Measurements from ENCODE around the gene ADORA1. TPM values are rescaled to one million over a fixed set of nuclear protein-coding genes. Genes with fewer than 3 reads are reported as not detected.

Gene ADORA1
- total and polyA plus RNA-seq, 2 of the 4 experiments (the other 2 are of a cell fraction), result 0.36 to 0.56 TPM

- Histone ChIP-seq H3K4ac (ENCODE audit: low read depth, low read length) (no peak overlapping the region), H2BK5ac (ENCODE audit: low read depth, low read length, poor library complexity, severe bottlenecking) (no peak overlapping the region), H3K9me1 (ENCODE audit: insufficient read depth, low read length) (no peaks in the 10 kb centered on the region), H4K8ac (ENCODE audit: low read depth in 2 of 2, low read length in 2 of 2) (no peak overlapping the region), H2AK5ac (ENCODE audit: low read depth, low read length) (no peak overlapping the region), H2AFZ (replicated peaks; ENCODE audit: low read length, poor library complexity) (no peak overlapping the region), H3K27ac (ENCODE audit: insufficient read depth, low read length) (no peak overlapping the region), H3K4me3 (ENCODE audit: insufficient read depth, low read depth, low read length) (no peak overlapping the region), H3K27me3 (ENCODE audit: control insufficient read depth, insufficient read depth, low read length) (peaks cover 56% of the 10 kb centered on the region), H2AK9ac (replicated peaks; ENCODE audit: low read depth, low read length, poor library complexity) (no peak overlapping the region), H3K36me3 (ENCODE audit: control insufficient read depth, insufficient read depth, low read length) (no peaks in the 10 kb centered on the region), H4K20me1 (ENCODE audit: insufficient read depth, low read length) (no peaks in the 10 kb centered on the region), H4K91ac (ENCODE audit: insufficient read depth, low read depth, low read length) (no peak overlapping the region), H2BK20ac (ENCODE audit: low read depth, low read length) (no peak overlapping the region), H4K5ac (ENCODE audit: low read depth, low read length) (no peak overlapping the region), H3K14ac (replicated peaks; ENCODE audit: low read depth, low read length) (no peak overlapping the region), H3K4me2 (ENCODE audit: low read depth, low read length) (no peak overlapping the region), H2BK120ac (ENCODE audit: low read depth, low read length) (no peak overlapping the region), H3K23ac (ENCODE audit: low read depth, low read length) (no peak overlapping the region), H3K79me1 (ENCODE audit: low read depth in 1 of 2, low read length in 2 of 2) (no peaks in the 10 kb centered on the region), H3K9ac (ENCODE audit: low read depth, low read length) (no peak overlapping the region), H3K4me1 (ENCODE audit: control insufficient read depth, insufficient read depth, low read length) (no peaks in the 10 kb centered on the region), H2BK15ac (ENCODE audit: low read depth, low read length) (no peak overlapping the region), H3K9me3 (ENCODE audit: control insufficient read depth, insufficient read depth, low read length) (peaks cover 9% of the 10 kb centered on the region), H3K18ac (ENCODE audit: low read depth, low read length) (no peak overlapping the region), H3K56ac (ENCODE audit: extremely low read depth, insufficient read depth, low read length) (no peak overlapping the region)
- WGBS, 2 experiments (ENCODE audit: extremely low coverage in 2 of 2, insufficient read length in 1 of 2), result 46% methylated on average over 3 of the region's 6 CpGs; no CpG with 5 or more reads in 1 of the 2 experiments
- ChIA-PET POLR2A (ENCODE audit: unreplicated experiment) (no interaction called here), CTCF (no interaction called here)
- in situ Hi-C loops (cut with MboI; ENCODE audit: low sequenced_read_pairs), result no loop called here
- no peak for DNase-seq
- no peak for TF ChIP-seq MAZ (IDR thresholded peaks at IDR 0.05; ENCODE audit: borderline replicate concordance, low read depth, low read length)
- TF ChIP-seq, protein P1, sequence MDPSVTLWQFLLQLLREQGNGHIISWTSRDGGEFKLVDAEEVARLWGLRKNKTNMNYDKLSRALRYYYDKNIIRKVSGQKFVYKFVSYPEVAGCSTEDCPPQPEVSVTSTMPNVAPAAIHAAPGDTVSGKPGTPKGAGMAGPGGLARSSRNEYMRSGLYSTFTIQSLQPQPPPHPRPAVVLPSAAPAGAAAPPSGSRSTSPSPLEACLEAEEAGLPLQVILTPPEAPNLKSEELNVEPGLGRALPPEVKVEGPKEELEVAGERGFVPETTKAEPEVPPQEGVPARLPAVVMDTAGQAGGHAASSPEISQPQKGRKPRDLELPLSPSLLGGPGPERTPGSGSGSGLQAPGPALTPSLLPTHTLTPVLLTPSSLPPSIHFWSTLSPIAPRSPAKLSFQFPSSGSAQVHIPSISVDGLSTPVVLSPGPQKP (IDR thresholded peaks at IDR 0.05; ENCODE audit: borderline replicate concordance, low read depth, low read length), result no peak
- TF ChIP-seq USF2 (IDR thresholded peaks at IDR 0.05; ENCODE audit: low read depth, low read length), result no peak
- no peak for TF ChIP-seq POLR2A (IDR thresholded peaks at IDR 0.05; ENCODE audit: low read depth, low read length)
- no peak for TF ChIP-seq SMC3 (IDR thresholded peaks at IDR 0.05; ENCODE audit: low read depth, low read length)
- TF ChIP-seq MAFK (IDR thresholded peaks at IDR 0.05; ENCODE audit: low read depth, low read length), result no peak
- no peak for TF ChIP-seq NFE2L2 (IDR thresholded peaks at IDR 0.05; ENCODE audit: low read depth, low read length)
- no peak for TF ChIP-seq BHLHE40 (IDR thresholded peaks at IDR 0.05; ENCODE audit: low read depth, low read length)
- TF ChIP-seq RAD21 (IDR thresholded peaks at IDR 0.05; ENCODE audit: low read length), result no peak
- no peak for TF ChIP-seq RCOR1 (IDR thresholded peaks at IDR 0.05; ENCODE audit: insufficient replicate concordance, low read length)
- TF ChIP-seq, protein P2, sequence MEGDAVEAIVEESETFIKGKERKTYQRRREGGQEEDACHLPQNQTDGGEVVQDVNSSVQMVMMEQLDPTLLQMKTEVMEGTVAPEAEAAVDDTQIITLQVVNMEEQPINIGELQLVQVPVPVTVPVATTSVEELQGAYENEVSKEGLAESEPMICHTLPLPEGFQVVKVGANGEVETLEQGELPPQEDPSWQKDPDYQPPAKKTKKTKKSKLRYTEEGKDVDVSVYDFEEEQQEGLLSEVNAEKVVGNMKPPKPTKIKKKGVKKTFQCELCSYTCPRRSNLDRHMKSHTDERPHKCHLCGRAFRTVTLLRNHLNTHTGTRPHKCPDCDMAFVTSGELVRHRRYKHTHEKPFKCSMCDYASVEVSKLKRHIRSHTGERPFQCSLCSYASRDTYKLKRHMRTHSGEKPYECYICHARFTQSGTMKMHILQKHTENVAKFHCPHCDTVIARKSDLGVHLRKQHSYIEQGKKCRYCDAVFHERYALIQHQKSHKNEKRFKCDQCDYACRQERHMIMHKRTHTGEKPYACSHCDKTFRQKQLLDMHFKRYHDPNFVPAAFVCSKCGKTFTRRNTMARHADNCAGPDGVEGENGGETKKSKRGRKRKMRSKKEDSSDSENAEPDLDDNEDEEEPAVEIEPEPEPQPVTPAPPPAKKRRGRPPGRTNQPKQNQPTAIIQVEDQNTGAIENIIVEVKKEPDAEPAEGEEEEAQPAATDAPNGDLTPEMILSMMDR (conservative IDR thresholded peaks at IDR 0.05; ENCODE audit: low read depth, low read length), result no peak
- BruUV-seq (replicated peaks), result no TSS peak
- no peak for ATAC-seq (ENCODE audit: low read depth)
- intact Hi-C loops (cut with micrococcal nuclease), result no loop called here
- dilution Hi-C loops (cut with HindIII; ENCODE audit: low sequenced_read_pairs, unreplicated experiment), result no loop called here
Observed at GRCh38 chr1:203091761-203092330, 35.7 kb upstream of the ADORA1 start.

Data from IMR-90 (cell line).